IPS-18c (cell line): ENCODE measurements around the gene CAPN5.

ENCODE experiments used
- H3K4me3 ChIP-seq: 2 replicates; pipeline ENCODE4 v1.7.0; 2013; ENCODE audit warnings: low read depth, mild to moderate bottlenecking, low read length, moderate library complexity; ENCODE audit not compliant: insufficient read depth
- H3K9me3 ChIP-seq: one replicate; pipeline ENCODE4 v1.6.1; 2013; ENCODE audit warnings: mild to moderate bottlenecking, low read length, moderate library complexity; ENCODE audit not compliant: control insufficient read depth, insufficient read depth

CAPN5 gene

DNA sequence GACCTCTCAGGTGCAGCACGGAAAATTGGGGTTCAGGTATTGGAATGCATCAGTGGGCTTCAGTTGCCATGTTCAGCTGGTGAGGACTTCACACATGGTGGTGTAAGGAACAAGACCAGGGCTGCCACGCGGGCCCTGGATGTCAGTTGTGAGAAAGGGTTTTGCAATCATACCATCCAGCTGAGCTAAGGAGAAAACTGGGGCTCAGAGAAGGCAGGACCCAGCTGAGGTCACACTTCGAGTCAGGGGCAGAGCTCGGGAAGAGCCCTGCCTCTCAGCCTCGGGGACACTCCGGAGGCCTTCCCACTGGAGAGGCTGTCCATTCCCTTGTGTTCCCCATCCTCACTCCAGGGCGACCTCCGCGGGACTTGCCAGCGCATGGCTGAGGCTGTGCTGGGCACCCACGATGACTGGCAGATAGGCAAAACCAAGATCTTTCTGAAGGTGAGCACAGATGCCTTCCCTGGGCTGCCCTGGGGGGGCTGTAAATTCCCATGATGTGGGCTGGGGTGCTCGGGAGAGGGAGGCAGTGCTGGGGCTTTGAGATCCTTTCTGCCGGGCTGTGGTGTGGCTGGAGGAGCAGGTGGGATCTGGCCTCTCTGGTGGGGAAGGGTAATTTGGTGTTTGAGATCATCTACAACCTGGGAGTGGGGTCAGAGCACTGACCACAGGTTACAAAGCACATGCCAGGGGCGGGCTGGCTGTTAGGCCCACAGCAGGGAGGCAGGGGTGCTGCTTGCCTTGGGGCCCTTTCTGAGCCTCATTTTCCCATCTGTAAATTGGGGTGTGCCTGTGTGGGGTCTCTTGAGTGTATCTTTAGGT lies 108.5 kb downstream of the CAPN5 start:
- Histone ChIP-seq H3K9me3 (no peaks in the 10 kb centered on the region), H3K4me3 (no peak overlapping the region)
